Measurements from ENCODE around the gene TTC12.

TTC12 gene

DNA sequence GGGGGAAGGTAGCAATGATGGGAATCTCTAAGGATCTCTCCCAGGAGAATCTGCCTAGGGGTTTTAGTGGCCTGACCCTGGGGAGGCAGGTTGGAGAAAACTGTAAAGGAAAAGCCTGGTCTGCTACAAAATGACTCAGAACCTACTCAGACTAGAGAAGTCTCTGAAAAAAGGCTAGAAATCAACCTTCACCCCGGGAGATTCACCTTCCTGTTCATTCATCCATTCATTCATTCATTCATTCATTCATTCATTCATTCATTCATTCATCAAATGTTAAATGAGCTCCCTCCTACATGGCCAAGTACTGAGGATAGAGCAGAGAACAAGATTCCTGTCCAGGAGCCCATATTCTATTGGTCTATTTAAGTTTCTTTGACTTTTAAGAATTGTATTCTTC, 64.3 kb downstream of the TTC12 start:
- Histone ChIP-seq H3K4me1 (ENCODE audit: insufficient read depth, low read length) (peaks cover 7% of the 10 kb centered on the region), H3K9ac (ENCODE audit: low read depth, low read length) (no peak overlapping the region), H3K27ac (ENCODE audit: low read length) (no peak overlapping the region), H3K36me3 (ENCODE audit: insufficient read depth, low read depth, low read length) (no peaks in the 10 kb centered on the region), H3K27me3 (ENCODE audit: insufficient read depth, low read length) (no peaks in the 10 kb centered on the region), H3K9me3 (ENCODE audit: insufficient read depth, low read depth, low read length) (no peaks in the 10 kb centered on the region), H3K4me3 (ENCODE audit: low read length) (no peak overlapping the region)

DNA sequence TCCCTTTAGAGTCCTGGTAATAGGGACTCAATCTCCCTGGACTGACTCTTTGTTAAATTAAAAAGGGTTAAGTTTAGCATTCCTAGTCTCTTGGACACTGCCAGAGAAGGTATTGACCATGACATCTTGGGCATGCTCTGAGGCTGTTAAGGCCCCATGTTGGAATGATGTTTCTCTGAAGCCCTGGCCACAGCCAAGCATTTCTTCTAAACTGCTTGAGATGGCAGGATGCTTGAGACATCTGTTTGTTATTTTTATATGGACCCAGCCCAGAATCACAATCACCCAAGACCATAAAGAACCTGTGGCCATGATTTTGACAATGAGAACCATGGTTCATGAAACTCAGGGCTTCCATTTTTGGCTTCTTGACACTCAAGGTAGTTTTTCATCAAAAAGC, 67.7 kb downstream of the TTC12 start:
- Histone ChIP-seq H3K27ac (ENCODE audit: low read length) (no peak overlapping the region), H3K27me3 (ENCODE audit: insufficient read depth, low read length) (peaks cover 5% of the 10 kb centered on the region), H3K4me3 (ENCODE audit: low read length) (no peak overlapping the region), H3K4me1 (ENCODE audit: insufficient read depth, low read length) (peaks cover 7% of the 10 kb centered on the region), H3K36me3 (ENCODE audit: insufficient read depth, low read depth, low read length) (no peaks in the 10 kb centered on the region), H3K9ac (ENCODE audit: low read depth, low read length) (no peak overlapping the region), H3K9me3 (ENCODE audit: insufficient read depth, low read depth, low read length) (no peaks in the 10 kb centered on the region)

DNA sequence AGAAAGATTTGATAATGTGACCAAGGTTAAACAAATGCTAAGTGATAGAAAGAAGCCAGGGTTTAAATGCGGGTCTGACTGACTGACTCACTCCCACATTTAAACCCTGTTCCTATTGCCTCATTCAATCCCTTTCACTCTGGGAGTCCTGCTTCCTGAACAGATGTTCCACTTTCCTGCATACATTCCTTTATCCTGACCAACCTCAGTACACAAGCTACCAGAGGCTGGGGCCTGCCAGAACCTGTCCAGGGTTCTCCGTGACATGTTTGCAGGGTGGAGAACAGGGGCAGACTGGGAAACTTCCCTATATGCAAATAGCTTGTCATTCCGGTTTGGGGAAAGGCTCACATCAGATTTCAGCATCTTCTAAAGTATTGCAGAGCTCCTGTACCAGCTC, 70.2 kb downstream of the TTC12 start:
- Histone ChIP-seq H3K27ac (ENCODE audit: low read length) (no peak overlapping the region), H3K36me3 (ENCODE audit: insufficient read depth, low read depth, low read length) (no peaks in the 10 kb centered on the region), H3K4me3 (ENCODE audit: low read length) (no peak overlapping the region), H3K27me3 (ENCODE audit: insufficient read depth, low read length) (peaks cover 9% of the 10 kb centered on the region), H3K4me1 (ENCODE audit: insufficient read depth, low read length) (0 out of 2 replicates have a peak, but pooled peaks cover under 1% of the 10 kb centered on the region), H3K9ac (ENCODE audit: low read depth, low read length) (no peak overlapping the region), H3K9me3 (ENCODE audit: insufficient read depth, low read depth, low read length) (no peaks in the 10 kb centered on the region)

DNA sequence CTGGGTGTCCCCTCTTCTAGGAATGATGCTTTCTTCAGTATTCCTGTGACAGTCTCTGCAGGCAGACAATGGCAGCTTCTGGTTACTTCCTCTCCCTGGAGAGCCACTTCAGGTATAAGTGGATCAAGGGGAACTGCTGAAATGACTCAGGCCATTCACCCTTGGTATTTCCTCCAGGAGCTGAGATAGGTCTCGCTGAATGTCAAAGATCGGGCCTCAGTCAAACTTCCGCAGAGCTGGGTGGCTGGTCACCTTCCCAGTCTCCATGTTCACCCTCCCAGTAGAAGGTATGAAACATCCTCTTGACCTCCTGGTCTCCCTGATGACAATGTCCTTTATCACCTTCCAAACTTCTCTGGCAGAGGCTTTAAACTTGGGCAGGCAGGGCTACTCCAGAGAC, 71.4 kb downstream of the TTC12 start:
- H3K4me1 ChIP-seq (ENCODE audit: insufficient read depth, low read length), result 0 out of 2 replicates have a peak, but pooled peaks cover 2% of the 10 kb centered on the region
- H3K36me3 ChIP-seq (ENCODE audit: insufficient read depth, low read depth, low read length), result no peaks in the 10 kb centered on the region
- no peaks in the 10 kb centered on the region for H3K9me3 ChIP-seq (ENCODE audit: insufficient read depth, low read depth, low read length)
- peaks cover 9% of the 10 kb centered on the region for H3K27me3 ChIP-seq (ENCODE audit: insufficient read depth, low read length)
- no peak overlapping the region for H3K27ac ChIP-seq (ENCODE audit: low read length)
- H3K4me3 ChIP-seq (ENCODE audit: low read length), result no peak overlapping the region
- H3K9ac ChIP-seq (ENCODE audit: low read depth, low read length), result no peak overlapping the region

DNA sequence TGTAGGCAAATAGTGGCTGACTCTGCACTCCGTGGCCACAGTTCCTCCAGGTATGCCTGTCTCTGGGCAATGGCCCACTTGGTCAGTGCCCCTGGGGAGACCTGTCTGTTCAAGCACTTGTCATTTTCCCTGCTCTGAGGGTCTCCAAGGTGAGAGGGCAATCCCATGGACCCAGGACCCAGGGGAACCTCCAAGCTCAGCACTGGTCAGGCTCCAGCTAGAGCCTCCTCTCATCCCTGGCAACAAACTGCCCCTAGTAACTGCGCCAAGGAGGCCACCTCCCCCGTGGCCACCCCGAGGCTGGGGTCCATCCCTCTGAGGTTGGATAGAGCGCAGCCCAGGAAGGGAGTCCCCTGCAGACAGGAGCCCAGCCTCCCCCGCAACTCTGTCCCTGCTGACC, 72.5 kb downstream of the TTC12 start:
- Histone ChIP-seq H3K27ac (ENCODE audit: low read length) (no peak overlapping the region), H3K9ac (ENCODE audit: low read depth, low read length) (no peak overlapping the region), H3K4me1 (ENCODE audit: insufficient read depth, low read length) (0 out of 2 replicates have a peak, but pooled peaks cover 2% of the 10 kb centered on the region), H3K36me3 (ENCODE audit: insufficient read depth, low read depth, low read length) (no peaks in the 10 kb centered on the region), H3K4me3 (ENCODE audit: low read length) (no peak overlapping the region), H3K27me3 (ENCODE audit: insufficient read depth, low read length) (peaks cover 12% of the 10 kb centered on the region), H3K9me3 (ENCODE audit: insufficient read depth, low read depth, low read length) (no peaks in the 10 kb centered on the region)

DNA sequence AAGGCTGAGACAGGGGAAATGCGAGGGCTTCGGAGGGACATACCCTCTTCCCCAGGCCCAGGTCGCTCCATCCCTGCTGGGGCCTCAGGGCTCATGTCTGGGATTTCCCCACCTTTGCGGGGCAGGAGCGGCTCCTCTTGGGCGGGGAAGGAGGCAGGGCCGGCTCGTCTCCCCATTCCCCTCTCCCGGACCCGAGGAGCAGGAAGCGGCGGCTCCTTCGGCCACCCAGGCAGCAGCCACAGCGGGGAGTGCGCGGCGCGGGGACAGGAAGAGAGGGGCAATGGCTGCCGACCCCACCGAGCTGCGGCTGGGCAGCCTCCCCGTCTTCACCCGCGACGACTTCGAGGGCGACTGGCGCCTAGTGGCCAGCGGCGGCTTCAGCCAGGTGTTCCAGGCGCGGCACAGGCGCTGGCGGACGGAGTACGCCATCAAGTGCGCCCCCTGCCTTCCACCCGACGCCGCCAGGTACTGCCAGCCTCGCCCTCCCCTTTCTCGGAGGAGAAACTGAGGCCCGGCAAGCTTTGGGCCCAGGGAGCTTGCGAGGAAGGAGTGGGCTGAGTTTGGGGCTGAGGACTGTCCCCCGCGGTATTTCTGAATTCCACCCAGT, 73.3 kb downstream of the TTC12 start, which contains the start of gene ANKK1:
ANKK1 (plus strand) TSS at position 175 of the 607 bp plus-strand sequence; CDS start at position 281, 106 bp downstream.
- H3K4me1 ChIP-seq (ENCODE audit: insufficient read depth, low read length), result 0 out of 2 replicates have a peak, but pooled peaks cover 2% of the 10 kb centered on the region
- H3K27me3 ChIP-seq (ENCODE audit: insufficient read depth, low read length), result peaks cover 13% of the 10 kb centered on the region
- peak within 1 kb of the TSS; percentile 37; the same call in 1 of the 2 replicates for H3K9ac ChIP-seq (ENCODE audit: low read depth, low read length)
- H3K36me3 ChIP-seq (ENCODE audit: insufficient read depth, low read depth, low read length), result no peaks in the 10 kb centered on the region
- H3K27ac ChIP-seq (ENCODE audit: low read length), result no peak within 1 kb of the TSS
- no peaks in the 10 kb centered on the region for H3K9me3 ChIP-seq (ENCODE audit: insufficient read depth, low read depth, low read length)
- peak within 1 kb of the TSS; percentile 53; the same call in 1 of the 2 replicates for H3K4me3 ChIP-seq (ENCODE audit: low read length)

DNA sequence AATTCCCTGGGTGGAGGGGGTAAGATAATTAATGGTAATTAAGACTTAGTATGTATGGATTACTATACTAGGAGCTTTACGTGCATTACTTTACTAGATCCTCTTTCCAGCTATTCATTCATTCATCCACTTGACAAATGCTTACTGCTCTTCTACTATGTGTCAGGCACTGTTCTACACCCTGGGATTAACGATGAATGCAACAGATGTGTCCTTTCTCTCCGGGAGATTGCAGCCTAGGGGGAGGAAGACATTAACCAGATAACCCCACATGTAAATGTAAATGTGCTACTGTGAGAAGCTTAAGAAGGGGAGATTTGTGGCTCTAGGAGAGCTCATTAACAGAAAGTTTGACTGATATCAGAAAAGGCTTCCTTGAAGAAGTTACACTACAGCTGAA, 74.9 kb downstream of the TTC12 start:
- Histone ChIP-seq H3K9me3 (ENCODE audit: insufficient read depth, low read depth, low read length) (no peaks in the 10 kb centered on the region), H3K27me3 (ENCODE audit: insufficient read depth, low read length) (peaks cover 13% of the 10 kb centered on the region), H3K27ac (ENCODE audit: low read length) (no peak overlapping the region), H3K4me3 (ENCODE audit: low read length) (no peak overlapping the region), H3K9ac (ENCODE audit: low read depth, low read length) (no peak overlapping the region), H3K36me3 (ENCODE audit: insufficient read depth, low read depth, low read length) (no peaks in the 10 kb centered on the region), H3K4me1 (ENCODE audit: insufficient read depth, low read length) (0 out of 2 replicates have a peak, but pooled peaks cover 2% of the 10 kb centered on the region)

DNA sequence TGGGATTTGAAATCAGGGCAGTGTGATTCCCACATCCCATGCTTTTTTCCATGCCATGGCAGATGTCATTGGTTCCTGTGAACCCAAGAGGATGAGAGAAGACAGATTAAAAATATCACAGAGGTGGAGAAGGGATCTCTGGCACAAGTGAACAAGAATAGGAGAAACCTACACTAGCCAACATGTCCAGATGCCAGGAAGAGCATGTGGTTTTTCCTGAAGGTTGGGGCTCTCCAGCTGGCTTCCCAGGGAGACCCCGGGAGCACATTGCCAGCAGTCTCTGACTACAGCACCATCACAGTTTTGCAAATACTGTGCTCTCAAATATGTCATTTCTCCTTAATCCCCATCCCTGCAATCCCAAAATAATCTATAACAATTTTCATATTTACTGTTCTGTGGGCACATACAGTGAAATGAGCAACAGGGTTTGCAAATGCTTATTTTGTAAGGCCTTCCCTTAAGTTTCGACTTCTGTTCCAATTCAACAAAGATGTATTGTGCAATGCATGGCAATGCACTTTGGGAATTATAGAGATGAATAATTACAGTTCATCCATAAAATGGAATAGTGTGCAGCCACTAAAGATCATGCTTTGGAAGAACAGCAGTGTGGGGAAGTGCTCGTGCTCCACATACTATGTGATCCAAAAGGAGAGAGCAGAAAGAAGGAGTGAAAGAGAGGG, 78.0 kb downstream of the TTC12 start:
- Histone ChIP-seq H3K27ac (ENCODE audit: low read length) (no peak overlapping the region), H3K4me3 (ENCODE audit: low read length) (no peak overlapping the region), H3K27me3 (ENCODE audit: insufficient read depth, low read length) (peaks cover 6% of the 10 kb centered on the region), H3K4me1 (ENCODE audit: insufficient read depth, low read length) (0 out of 2 replicates have a peak, but pooled peaks cover 2% of the 10 kb centered on the region), H3K9me3 (ENCODE audit: insufficient read depth, low read depth, low read length) (no peaks in the 10 kb centered on the region), H3K9ac (ENCODE audit: low read depth, low read length) (no peak overlapping the region), H3K36me3 (ENCODE audit: insufficient read depth, low read depth, low read length) (no peaks in the 10 kb centered on the region)

DNA sequence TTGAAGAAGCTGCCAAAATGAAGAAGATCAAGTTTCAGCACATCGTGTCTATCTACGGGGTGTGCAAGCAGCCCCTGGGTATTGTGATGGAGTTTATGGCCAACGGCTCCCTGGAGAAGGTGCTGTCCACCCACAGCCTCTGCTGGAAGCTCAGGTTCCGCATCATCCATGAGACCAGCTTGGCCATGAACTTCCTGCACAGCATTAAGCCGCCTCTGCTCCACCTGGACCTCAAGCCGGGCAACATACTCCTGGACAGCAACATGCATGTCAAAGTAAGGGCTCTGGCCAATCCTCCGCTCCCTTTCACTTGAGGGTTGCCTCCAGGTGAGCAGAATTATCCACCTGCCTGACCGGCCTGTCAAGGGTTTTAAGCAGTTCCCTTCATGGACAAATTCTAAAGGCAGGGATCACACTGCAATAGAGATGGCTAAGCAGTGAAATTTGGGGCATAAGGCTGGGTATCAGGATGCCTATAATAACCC, 79.2 kb downstream of the TTC12 start:
- H3K9ac ChIP-seq (ENCODE audit: low read depth, low read length), result no peak overlapping the region
- no peak overlapping the region for H3K4me3 ChIP-seq (ENCODE audit: low read length)
- H3K27me3 ChIP-seq (ENCODE audit: insufficient read depth, low read length), result peaks cover 4% of the 10 kb centered on the region; the same call in 1 of the 2 replicates
- no peak overlapping the region for H3K27ac ChIP-seq (ENCODE audit: low read length)
- no peaks in the 10 kb centered on the region for H3K9me3 ChIP-seq (ENCODE audit: insufficient read depth, low read depth, low read length)
- 0 out of 2 replicates have a peak, but pooled peaks cover 2% of the 10 kb centered on the region for H3K4me1 ChIP-seq (ENCODE audit: insufficient read depth, low read length)
- H3K36me3 ChIP-seq (ENCODE audit: insufficient read depth, low read depth, low read length), result no peaks in the 10 kb centered on the region

DNA sequence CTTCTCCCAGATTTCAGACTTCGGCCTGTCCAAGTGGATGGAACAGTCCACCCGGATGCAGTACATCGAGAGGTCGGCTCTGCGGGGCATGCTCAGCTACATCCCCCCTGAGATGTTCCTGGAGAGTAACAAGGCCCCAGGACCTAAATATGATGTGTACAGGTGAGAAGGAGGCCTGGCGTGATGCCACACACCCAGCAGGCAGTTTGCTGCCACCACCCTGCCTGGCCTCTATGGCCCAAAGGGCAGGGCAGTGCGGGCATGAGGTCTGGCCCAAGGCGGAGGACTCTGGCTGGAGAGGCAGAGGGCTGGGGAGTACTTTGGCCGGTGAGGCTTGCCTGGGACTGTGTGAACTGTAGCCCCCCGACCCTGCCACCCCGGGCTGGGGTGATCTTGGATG, 80.5 kb downstream of the TTC12 start:
- peaks cover 4% of the 10 kb centered on the region; the same call in 1 of the 2 replicates for H3K27me3 ChIP-seq (ENCODE audit: insufficient read depth, low read length)
- H3K4me1 ChIP-seq (ENCODE audit: insufficient read depth, low read length), result no peaks in the 10 kb centered on the region
- H3K4me3 ChIP-seq (ENCODE audit: low read length), result no peak overlapping the region
- no peaks in the 10 kb centered on the region for H3K9me3 ChIP-seq (ENCODE audit: insufficient read depth, low read depth, low read length)
- H3K9ac ChIP-seq (ENCODE audit: low read depth, low read length), result no peak overlapping the region
- no peaks in the 10 kb centered on the region for H3K36me3 ChIP-seq (ENCODE audit: insufficient read depth, low read depth, low read length)
- no peak overlapping the region for H3K27ac ChIP-seq (ENCODE audit: low read length)

DNA sequence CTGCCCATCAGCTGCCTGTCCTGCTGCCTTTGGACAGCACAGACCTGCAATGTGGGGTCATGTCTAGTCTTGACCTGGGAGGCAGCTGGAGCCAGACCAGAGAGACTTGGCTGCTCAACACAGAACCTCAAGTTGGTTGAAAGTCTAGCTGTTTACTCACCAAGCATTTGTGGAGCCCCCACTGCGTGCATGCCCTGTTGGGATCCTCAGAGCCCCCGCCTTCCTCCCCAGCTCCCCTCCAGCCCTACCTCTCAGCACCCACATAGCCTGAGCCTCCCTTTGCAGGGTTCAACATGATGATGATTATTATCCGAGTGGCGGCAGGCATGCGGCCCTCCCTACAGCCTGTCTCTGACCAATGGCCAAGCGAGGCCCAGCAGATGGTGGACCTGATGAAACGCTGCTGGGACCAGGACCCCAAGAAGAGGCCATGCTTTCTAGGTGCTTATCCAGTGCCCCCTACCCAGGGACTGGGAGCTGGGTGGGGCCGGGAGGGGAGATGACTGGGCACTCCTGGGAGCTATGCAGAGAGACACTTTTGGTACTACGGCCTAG, 81.5 kb downstream of the TTC12 start:
- H3K4me3 ChIP-seq (ENCODE audit: low read length), result no peak overlapping the region
- H3K4me1 ChIP-seq (ENCODE audit: insufficient read depth, low read length), result no peaks in the 10 kb centered on the region
- H3K9me3 ChIP-seq (ENCODE audit: insufficient read depth, low read depth, low read length), result no peaks in the 10 kb centered on the region
- H3K36me3 ChIP-seq (ENCODE audit: insufficient read depth, low read depth, low read length), result no peaks in the 10 kb centered on the region
- H3K27ac ChIP-seq (ENCODE audit: low read length), result no peak overlapping the region
- no peak overlapping the region for H3K9ac ChIP-seq (ENCODE audit: low read depth, low read length)
- peaks cover 4% of the 10 kb centered on the region; the same call in 1 of the 2 replicates for H3K27me3 ChIP-seq (ENCODE audit: insufficient read depth, low read length)
